ENCODE measurements around the gene ADCY5.

ADCY5 gene

GRCh38 chr3:123305192-123305591 lies 143.7 kb downstream of the ADCY5 start:
- Histone ChIP-seq H3K4me3 (ENCODE audit: low read depth, low read length) (no peak overlapping the region), H3K27ac (ENCODE audit: extremely low read depth, low read depth, low read length) (no peak overlapping the region), H3K36me3 (ENCODE audit: control insufficient read depth in 2 of 2, insufficient read depth in 1 of 2, low read length in 2 of 2) (no peaks in the 10 kb centered on the region), H3K9me3 (ENCODE audit: control insufficient read depth, insufficient read depth, low read depth, low read length) (no peaks in the 10 kb centered on the region), H3K4me1 (ENCODE audit: control insufficient read depth, insufficient read depth, low read length) (no peaks in the 10 kb centered on the region)
- CTCF ChIA-PET, result interaction anchor here (1.1 to 1.2 kb wide), 2 partner anchors 23 to 184 kb away, joined by 3 read pairs; no protein-coding TSS in a partner anchor
- TF ChIP-seq ZBTB49 (tag by site-specific recombination; IDR thresholded peaks at IDR 0.05; ENCODE audit: low read depth) (no peak), ZNF513 (tag by site-specific recombination; IDR thresholded peaks at IDR 0.05) (no peak), ZNF18 (tag by site-specific recombination; IDR thresholded peaks at IDR 0.05) (no peak), ZBTB6 (tag by site-specific recombination; IDR thresholded peaks at IDR 0.05) (no peak), ZNF623 (tag by site-specific recombination; IDR thresholded peaks at IDR 0.05) (no peak), ZNF510 (tag by site-specific recombination; IDR thresholded peaks at IDR 0.05; ENCODE audit: insufficient replicate concordance) (no peak), ZNF174 (tag by site-specific recombination; IDR thresholded peaks at IDR 0.05) (no peak), SP2 (tag by site-specific recombination; IDR thresholded peaks at IDR 0.05) (no peak), ZNF530 (tag by site-specific recombination; IDR thresholded peaks at IDR 0.05; ENCODE audit: low read depth) (no peak), ZNF792 (tag by site-specific recombination; IDR thresholded peaks at IDR 0.05) (no peak), ZNF521 (tag by site-specific recombination; IDR thresholded peaks at IDR 0.05) (no peak), ZNF785 (tag by site-specific recombination; IDR thresholded peaks at IDR 0.05) (no peak), ZNF621 (tag by site-specific recombination; IDR thresholded peaks at IDR 0.05) (no peak), EGR2 (tag by site-specific recombination; IDR thresholded peaks at IDR 0.05; ENCODE audit: low read depth) (no peak), ZNF670 (tag by site-specific recombination; IDR thresholded peaks at IDR 0.05; ENCODE audit: low read depth) (no peak)
- TF ChIP-seq, protein P1, sequence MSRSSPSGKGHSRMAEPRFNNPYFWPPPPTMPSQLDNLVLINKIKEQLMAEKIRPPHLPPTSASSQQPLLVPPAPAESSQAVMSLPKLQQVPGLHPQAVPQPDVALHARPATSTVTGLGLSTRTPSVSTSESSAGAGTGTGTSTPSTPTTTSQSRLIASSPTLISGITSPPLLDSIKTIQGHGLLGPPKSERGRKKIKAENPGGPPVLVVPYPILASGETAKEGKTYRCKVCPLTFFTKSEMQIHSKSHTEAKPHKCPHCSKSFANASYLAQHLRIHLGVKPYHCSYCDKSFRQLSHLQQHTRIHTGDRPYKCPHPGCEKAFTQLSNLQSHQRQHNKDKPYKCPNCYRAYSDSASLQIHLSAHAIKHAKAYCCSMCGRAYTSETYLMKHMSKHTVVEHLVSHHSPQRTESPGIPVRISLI (tag by site-specific recombination; IDR thresholded peaks at IDR 0.05), result no peak
- TF ChIP-seq, protein P2, sequence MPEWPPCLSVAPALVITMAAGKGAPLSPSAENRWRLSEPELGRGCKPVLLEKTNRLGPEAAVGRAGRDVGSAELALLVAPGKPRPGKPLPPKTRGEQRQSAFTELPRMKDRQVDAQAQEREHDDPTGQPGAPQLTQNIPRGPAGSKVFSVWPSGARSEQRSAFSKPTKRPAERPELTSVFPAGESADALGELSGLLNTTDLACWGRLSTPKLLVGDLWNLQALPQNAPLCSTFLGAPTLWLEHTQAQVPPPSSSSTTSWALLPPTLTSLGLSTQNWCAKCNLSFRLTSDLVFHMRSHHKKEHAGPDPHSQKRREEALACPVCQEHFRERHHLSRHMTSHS (tag by site-specific recombination; IDR thresholded peaks at IDR 0.05), result no peak
- POLR2A ChIA-PET, result no interaction called here
